HG03097 (cell line): ENCODE measurements around the gene XRN1.
"Not testable (repeated sequence)": the region's sequence is repeated elsewhere in the genome, so short reads cannot be mapped to it uniquely, and the experiment has no call there.

Experiments
- ATAC-seq: cut with Tn5 transposase; IDR thresholded peaks from one replicate; pipeline ENCODE4 v1.9.1; 2021; ENCODE audit not compliant: unreplicated experiment, low FRiP score

The XRN1 gene

GRCh38 chr3:142439499-142440220 is 8.2 kb downstream of the XRN1 start:
- not testable (repeated sequence) for ATAC-seq

DNA sequence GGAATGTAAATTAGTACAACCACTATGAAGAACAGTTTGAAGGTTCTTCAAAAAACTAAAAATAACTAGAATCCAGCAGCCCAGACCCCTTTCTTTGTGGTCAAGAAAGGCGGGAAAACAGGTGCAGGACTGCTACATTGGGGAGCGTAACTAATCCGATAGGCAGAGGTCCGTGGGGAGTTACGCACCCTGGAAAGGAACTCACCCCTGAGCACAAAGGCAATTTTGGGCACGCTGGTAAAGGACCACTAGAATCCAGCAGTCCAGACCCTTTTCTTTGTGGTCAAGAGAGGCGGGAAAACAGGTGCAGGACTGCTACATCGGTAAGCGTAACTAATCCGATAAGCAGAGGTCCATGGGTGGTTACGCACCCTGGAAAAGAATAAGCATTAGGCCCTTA is 9.7 kb downstream of the XRN1 start:
- not testable (repeated sequence) for ATAC-seq

- no peak for ATAC-seq
These were observed 10.8 kb downstream of the XRN1 start for GRCh38 chr3:142436951-142437585.

DNA sequence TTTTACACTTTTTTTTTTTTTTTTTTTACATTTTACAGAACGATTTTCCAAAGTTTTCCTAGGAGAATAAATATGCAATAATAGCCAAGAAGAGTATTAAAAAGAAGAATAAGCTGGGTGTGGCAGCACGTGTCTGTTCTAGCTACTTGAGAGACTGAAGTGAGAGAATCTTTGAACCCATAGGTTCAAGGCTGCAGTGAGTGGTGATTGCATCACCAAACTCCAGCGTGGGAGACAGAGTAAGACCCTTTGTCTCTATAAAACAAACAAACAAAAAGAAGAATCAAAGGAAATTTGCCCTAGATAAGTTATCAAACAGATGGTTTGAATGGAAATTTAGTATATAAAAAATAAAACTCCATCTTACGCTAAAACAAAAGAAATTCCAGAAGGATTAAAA is 13.3 kb downstream of the XRN1 start:
- no peak for ATAC-seq

GRCh38 chr3:142433110-142433509 is 14.7 kb downstream of the XRN1 start:
- ATAC-seq = peak; percentile 75

DNA sequence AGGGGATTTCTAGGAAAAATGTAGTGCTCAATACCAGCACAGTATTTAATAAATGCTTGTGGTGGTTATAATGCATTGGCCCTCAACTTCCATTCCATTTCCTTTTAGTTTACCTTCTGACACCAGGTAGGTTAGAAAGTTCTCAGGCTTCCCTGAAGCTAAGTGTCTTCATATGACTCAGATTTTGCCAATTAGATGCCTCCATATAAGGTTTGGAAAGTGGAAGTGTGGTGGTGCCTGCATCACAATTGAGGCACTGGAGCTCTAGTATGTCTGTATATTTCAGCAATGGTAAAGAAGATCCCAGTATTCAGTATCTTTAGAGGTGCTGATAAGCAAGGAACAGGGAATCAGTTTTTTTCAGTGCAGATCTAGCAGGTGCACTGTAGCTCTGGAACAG is 18.3 kb downstream of the XRN1 start:
- no peak for ATAC-seq

GRCh38 chr3:142424754-142425153 is 23.1 kb downstream of the XRN1 start:
- ATAC-seq = no peak

GRCh38 chr3:142418926-142419592 is 28.8 kb downstream of the XRN1 start:
- ATAC-seq = no peak

- no peak for ATAC-seq
These were observed 30.5 kb downstream of the XRN1 start for GRCh38 chr3:142417302-142417701.

DNA sequence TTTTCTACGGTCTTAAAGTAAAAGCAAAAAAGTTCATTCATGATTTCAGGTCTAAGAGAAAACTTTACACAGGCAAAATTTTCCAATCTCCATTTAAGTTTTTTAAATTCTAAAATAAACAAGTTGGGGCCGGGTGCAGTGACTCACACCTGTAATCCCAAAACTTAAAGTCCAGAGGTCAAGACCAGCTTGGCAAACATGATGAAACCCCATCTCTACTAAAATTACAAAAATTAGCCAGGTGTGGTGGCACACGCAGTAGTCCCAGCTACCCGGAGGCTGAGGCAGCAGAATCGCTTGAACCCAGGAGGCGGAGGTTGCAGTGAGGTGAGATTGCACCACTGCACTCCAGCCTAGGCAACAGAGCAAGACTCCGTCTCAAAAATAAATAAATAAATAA is 47.3 kb downstream of the XRN1 start:
- ATAC-seq = not testable (repeated sequence)

DNA sequence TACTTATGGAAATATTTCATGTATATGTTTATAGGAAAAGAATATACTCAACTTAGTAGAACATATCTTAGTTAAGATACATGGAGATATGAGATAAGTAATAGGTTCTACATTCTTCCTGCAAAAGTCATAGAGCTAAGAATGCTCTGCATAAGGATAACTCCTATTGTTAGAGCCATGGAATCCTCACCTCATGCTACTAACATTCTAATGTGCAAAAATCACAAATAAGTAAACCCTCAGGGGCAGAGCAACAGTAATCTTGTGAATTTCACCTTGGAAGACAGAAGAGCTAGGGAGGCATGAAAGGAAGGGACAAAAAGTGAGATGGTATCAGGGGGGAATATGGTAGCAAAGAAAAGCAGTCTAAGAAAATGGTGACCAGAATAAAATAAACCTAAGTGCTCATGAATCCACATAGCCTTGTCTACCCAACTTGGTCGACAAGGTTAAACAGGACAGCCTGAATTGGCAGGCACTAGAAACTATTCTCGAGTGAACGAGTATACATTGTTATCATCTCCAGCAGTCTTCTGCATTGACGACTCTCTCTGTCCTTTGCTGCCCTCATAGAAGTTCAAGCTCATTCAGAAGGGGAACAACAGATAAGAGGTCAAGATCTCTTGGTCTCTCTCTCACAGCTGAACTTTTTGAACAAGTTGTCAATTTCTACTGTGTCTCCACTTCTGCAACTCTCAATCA is 52.8 kb downstream of the XRN1 start:
- ATAC-seq = no peak

DNA sequence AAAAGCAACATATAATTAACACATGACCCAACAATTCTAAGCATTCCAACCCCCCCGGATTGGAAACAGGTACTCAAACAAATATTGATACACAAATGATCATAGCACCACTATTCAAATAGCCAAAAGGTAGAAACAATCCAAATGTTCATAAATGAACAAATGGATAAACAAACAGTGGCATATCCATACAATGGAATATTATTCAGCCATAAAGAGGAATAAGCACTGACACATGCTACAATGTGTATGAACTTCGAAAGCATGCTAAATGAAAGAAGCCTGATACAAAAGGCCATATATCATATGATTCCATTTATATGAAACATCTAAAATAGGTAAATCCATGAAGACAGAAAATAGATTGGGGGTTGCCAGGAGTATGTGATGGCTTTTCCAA is 62.8 kb downstream of the XRN1 start:
- no peak for ATAC-seq

- no peak for ATAC-seq
These were observed 73.2 kb downstream of the XRN1 start for GRCh38 chr3:142374687-142375086.

DNA sequence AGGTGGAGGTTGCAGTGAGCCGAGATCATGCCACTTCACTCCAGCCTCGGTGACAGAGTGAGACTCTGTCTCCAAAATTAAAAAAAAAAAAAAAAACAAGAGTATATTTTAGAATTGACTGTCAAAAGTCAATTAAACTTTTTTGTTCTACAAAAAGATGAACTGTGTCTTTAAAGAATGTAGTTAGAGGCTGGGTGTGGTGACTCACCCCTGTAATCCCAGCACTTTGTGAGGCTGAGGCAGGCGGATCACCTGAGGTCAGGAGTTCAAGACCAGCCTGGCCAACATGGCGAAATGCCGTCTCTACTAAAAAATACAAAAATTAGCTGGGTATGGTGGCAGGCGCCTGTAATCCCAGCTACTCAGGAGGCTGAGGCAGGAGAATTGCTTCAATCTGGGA is 78.3 kb downstream of the XRN1 start:
- ATAC-seq = not testable (repeated sequence)

DNA sequence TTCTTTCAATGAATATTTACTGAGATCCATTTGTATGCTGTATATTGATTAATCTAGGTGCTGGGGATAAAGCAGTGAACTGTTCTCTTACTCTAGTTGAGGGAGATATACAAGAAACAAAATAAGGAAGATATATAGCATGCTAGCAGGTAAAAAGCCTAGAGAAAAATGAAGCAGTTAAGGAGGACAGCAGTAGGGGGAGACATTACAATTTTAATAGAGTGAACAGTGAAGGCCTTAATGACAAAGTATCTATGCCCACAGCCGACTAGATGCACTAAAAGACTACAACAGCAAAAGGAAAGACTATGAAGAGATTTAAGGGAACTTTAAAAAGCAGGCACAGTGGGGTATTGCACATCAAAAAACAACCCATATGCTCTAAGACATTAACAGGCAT is 81.4 kb downstream of the XRN1 start:
- no peak for ATAC-seq

DNA sequence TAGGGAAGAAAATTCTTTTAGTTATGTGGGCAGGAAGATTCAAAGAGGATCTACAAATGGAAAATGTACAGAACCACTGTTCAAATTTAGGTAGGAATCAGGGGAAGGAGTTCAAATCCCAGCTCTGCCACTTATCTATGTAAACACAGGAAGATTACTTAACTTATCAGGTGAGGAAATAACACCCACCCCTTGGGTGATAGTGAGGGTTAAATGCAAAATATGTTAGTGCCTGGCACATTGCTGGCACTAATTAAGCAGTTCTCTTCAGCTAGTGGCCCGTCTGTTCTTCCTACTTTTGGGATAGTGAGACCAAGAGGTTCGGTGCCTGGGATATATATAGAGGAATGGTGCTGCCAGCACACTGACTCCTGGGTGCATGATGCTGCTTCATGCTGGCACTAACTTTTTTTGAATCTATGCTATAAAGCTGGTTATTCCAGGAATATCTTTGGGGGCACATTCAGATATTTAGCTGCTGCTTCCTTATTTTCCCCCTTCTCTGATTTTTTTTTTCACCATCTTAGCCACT is 83.8 kb downstream of the XRN1 start:
- no peak for ATAC-seq

- not testable (repeated sequence) for ATAC-seq
These were observed 84.4 kb downstream of the XRN1 start for GRCh38 chr3:142363433-142363832.

- ATAC-seq = no peak
These were observed 88.5 kb downstream of the XRN1 start for GRCh38 chr3:142359367-142359766.

DNA sequence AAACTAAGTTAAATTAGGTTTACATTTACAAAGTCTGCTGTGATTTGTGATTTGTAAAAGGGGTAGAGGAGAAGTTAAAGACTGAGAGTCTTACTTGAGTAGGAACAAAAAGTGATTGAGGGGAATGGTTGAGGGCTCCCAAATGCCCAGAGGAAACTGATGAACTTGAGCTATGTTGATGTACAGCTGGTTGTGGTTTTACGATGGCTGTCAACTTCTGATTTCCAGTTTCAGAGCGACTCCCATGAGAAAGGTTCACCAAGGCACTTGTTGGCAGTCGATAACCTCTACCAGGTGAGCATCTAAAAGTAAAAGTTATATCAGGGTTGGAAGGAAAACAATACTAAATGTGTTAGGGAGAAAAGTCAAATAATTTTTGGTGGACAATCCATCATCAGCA is 91.0 kb downstream of the XRN1 start:
- peak; percentile 62 for ATAC-seq

GRCh38 chr3:142355692-142356091 is 92.1 kb downstream of the XRN1 start:
- no peak for ATAC-seq

- no peak for ATAC-seq
These were observed 93.8 kb downstream of the XRN1 start for GRCh38 chr3:142354076-142354475.
